ENCODE results near the gene ATP8B4.

ATP8B4 gene

DNA sequence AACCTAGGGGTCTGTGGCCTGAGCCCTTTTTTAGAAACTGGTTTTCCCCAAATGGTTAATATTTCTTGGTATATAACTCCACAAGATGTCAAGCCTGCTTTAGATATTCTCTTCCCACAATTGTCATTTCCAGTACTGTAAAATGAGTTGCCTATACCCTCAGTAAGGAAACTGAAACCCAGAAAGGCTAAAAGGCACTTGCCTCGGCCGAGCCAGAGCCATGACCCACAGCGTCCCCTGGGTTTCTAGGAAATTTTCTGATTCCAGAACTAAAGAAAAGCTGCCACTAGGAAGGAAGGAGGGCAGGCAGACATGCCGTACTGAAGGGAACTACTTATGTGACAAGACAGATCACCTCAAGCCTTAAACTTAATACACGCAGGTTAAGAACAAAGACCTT is 59.1 kb downstream of the ATP8B4 start:
- no peak for DNase-seq (ENCODE audit: low read depth)

GRCh38 chr15:50059203-50059772 is 59.7 kb downstream of the ATP8B4 start:
- no peak for DNase-seq (ENCODE audit: low read depth)

- DNase-seq (ENCODE audit: low read depth), result no peak
Measured at GRCh38 chr15:50057905-50058639, 61.0 kb downstream of the ATP8B4 start.

DNA sequence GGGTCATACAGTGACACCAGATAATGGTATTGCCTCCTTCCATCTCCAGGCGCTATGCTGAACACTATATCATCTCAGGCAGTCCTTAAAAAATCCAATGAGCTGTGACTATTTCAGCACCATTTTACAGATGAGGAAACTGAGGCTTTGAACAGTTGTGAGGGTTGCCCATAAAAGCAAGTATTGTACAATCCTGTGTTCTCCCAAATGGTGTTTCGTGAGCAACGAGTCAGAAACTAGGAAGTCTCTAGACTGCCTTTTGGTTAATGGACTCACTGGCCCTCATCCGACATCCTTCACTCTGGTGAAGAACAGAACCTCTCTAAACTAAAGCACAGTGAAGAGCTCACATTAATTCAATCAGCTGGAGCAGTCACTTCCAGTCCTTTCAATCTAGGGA is 61.8 kb downstream of the ATP8B4 start:
- DNase-seq (ENCODE audit: low read depth), result no peak

- no peak for DNase-seq (ENCODE audit: low read depth)
Measured at GRCh38 chr15:50055750-50056157, 63.3 kb downstream of the ATP8B4 start.

DNA sequence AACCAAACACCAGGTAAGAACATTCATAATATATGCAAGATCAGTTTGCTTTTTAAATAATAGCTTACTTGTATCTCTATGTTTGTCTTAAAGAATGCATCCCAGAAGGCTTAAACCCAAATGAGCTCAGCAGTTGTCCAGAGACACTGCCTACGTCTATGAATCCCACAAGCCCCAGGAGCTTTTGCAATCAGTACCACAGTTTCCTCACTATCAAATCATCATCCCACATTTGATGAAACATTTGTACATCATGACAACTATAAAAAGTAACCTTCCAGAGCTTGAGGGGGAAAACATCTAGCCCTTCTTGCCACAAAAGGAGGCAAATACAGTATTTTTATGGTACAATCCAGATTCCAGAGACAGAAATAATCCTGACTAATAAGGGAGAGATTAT is 63.7 kb downstream of the ATP8B4 start:
- no peak for DNase-seq (ENCODE audit: low read depth)

GRCh38 chr15:50053055-50053856 is 65.8 kb downstream of the ATP8B4 start:
- no peak for DNase-seq (ENCODE audit: low read depth)

DNA sequence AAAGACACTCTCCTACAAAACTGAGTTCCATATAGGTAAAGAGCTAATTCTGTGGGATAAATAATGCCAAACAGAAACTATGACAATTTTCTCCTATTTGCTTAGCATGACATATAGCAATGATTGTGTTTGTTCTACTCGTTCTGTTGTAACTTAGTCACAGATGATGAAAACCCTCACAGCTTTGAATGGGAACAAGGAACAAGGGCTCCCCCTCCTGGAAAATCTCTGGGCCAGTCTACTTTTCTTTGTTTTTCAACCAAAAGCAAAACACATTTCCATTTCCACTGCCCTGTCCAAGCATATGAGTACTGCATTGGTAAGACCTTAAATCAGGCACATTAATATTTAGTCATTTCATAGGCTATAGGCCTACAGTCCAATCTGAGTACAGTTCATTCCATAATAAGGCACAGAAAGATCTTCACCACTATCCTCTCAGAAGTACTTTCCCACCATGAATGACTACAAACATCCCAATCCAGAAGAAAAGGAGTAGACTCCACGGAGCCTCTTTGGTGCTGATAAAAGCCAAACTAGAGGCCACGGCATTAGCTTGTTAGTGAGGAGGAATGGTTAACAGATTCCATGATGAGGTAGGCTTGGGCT is 67.1 kb downstream of the ATP8B4 start:
- DNase-seq (ENCODE audit: low read depth), result no peak

DNA sequence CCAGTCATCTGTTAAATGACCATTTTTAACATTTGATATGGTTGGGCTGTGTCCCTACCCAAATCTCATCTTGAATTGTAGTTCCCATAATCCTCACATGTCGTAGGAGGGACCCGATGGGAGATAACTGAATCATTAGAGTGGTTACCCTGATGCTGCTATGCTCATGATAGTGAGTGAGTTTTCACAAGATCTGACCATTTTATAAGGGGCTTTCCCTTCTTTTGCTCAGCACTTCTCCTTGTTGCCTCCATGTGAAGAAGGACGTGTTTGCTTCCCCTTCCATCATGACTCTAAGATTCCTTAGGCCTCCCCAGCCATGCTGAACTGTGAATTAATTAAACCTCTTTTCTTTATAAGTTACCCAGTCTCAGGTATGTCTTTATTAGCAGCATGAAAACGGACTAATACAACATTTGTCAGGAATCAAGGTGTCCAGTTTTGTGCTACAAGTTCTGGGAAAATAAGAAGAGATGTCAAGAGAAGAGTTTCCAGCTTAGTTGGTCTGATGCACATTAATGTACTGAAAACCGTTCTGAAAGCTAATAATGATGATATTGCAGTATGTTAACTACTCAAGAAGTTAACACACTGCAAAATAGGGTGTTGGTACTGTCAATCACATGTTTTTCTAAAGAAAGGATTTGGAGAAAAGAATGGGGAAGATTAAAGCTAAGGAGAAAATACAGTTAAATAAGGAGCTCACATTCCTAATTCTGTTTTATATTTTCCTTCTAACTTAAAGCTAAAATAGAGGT is 67.9 kb downstream of the ATP8B4 start:
- no peak for DNase-seq (ENCODE audit: low read depth)

DNA sequence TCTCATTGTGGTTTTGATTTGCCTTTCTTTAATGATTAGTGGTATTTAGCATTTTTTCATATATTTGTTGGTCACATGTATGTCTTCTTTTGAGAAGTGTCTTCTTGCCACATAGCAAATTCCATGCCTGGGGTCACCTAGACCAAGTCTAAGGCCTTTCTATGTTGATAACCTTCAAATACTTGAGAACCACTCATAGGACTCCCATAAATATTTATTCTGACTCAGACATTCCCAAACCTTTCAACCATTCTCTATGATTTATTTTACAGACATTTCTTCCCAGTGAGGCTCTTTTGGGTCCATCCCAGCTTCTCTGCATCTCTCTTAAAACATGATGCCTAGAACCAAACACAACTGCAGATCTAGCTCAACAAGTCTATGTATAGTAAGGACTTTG is 69.2 kb downstream of the ATP8B4 start:
- DNase-seq (ENCODE audit: low read depth), result no peak

DNA sequence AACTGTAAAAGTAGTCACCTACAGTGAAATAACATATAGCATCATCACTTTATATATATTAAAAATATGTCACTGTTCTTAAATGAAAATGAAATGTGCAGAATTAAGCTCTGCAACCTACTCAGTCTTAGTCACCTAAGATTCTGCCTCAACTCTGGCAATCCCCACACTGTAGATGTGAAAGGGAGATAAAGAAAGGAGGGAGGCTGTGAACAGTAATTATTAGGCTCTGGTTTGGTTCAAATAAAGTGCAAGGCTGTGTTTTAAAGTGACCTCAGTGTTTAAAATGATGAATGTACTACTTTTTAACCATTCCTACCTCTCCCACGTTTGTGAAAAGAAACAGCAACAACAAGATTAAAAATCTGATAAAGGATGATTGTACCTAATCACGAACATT is 72.2 kb downstream of the ATP8B4 start:
- no peak for DNase-seq (ENCODE audit: low read depth)

DNA sequence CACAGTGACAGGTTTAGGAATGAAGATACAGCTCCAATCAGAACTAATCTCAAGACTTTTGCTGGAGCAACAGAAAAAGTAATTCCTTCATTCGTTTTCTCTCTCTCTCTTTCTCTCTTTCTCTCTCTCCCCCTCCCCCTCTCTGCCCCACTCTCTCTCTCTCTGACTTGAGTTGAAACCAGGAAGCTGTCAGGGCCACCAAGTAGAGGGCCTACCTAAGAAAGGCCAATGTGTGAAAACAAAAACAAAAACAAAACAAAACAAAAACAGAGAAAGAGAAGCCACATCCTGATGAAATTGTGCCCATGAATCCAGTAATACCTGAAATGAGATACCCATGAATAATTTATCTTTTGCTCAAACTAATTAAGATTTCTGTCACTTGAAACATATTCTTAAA is 72.9 kb downstream of the ATP8B4 start:
- DNase-seq (ENCODE audit: low read depth), result no peak

DNA sequence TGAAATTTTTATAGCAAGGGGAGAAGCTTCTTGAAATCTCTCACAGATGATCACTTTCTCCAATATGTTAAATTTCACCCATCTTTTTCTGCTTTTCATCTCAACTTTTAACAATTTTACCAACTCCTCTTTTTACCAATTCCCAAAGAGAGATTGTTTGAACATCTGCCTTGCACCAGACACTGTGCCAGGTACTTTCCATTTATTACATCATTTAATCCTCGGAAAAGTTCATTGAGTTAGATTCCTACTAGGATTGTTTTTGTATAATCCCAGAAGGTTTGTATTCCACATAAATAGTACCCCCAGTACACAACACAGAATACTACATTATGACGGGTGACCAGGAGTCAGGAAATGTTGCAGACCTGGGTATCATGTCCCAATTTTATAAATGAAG is 74.1 kb downstream of the ATP8B4 start:
- DNase-seq (ENCODE audit: low read depth), result no peak

DNA sequence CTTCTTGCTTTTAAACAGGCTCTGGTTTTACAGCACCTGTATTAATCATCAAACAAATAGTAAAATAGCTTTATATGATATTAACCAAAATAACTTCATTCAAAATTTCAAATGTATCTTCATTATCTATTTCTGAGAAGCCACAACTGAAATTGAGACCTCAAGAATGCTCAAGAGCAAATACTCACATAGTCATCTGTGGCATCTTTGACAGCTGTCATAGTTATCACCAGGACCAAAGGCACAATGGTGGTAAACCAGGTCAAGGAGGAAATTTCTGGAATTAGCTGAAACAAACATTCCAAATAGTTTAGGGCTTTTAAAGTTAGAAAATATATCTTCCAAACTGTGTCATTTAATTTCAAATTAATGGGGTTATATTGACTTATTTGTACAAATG is 74.6 kb downstream of the ATP8B4 start:
- no peak for DNase-seq (ENCODE audit: low read depth)

DNA sequence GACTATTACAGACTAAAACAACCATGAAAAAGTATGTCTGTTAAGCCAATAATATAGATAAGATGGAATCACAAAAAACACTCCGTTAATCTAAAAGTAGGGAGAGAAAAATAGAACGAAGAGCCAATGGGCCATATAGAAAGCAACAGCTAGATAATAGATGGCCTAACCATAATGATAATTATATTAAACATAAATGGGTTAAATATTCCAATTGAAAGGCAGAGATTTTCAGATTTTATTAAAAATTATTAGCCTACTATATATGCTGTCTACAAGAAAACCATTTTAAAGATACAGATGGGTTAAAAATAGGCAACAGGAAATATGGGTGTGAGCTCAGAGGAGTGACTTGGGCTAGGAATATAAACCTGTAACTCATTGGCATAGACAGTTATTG is 76.3 kb downstream of the ATP8B4 start:
- DNase-seq (ENCODE audit: low read depth), result no peak

- DNase-seq (ENCODE audit: low read depth), result no peak
Measured at GRCh38 chr15:50030456-50030855, 88.6 kb downstream of the ATP8B4 start.

GRCh38 chr15:50028326-50028725 is 90.7 kb downstream of the ATP8B4 start:
- no peak for DNase-seq (ENCODE audit: low read depth)

GRCh38 chr15:50024281-50024680 is 94.8 kb downstream of the ATP8B4 start:
- DNase-seq (ENCODE audit: low read depth), result no peak

GRCh38 chr15:50018491-50018890 is 100.5 kb downstream of the ATP8B4 start:
- DNase-seq (ENCODE audit: low read depth), result no peak

GRCh38 chr15:50017522-50017921 is 101.5 kb downstream of the ATP8B4 start:
- DNase-seq (ENCODE audit: low read depth), result no peak

DNA sequence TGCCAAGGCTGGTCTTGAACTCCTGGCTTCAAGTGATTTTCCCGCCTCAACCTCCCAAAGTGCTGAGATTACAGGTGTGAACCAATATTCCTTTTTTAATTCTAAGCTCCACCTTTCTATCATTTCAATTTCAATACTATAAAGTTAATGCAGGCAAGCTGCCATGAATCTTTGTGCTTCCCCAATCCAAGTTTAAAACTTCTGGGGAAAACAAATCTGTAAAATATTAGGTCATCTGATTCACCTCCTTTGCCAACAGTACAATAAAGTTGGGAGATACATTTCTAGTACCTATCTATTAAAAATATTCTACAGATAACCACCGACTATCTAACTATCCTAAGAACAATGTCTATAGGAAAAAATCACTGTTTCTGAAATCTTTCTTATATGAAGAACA is 102.1 kb downstream of the ATP8B4 start:
- DNase-seq (ENCODE audit: low read depth), result no peak

- no peak for DNase-seq (ENCODE audit: low read depth)
Measured at GRCh38 chr15:50012790-50013189, 106.2 kb downstream of the ATP8B4 start.
